ENCODE data around the gene RILPL1. TPM values are rescaled to one million over a fixed set of nuclear protein-coding genes. Genes with fewer than 3 reads are reported as not detected.
"Not testable (repeated sequence)": the region's sequence is repeated elsewhere in the genome, so short reads cannot be mapped to it uniquely, and the experiment has no call there.

RILPL1 gene
- total and polyA plus RNA-seq, 2 experiments from 2014 or later, result 2.9 to 29.8 TPM

GRCh38 chr12:123436017-123436964, 97.2 kb downstream of the RILPL1 start, which contains the start of gene RILPL2:
TSS of gene RILPL2 (minus strand) at chr12:123436684. CDS start at chr12:123436420, 264 bp downstream.
- no peaks in the 10 kb centered on the region for H3K27me3 ChIP-seq (replicated peaks; ENCODE audit: insufficient read depth)
- H3K4me2 ChIP-seq (ENCODE audit: unreplicated experiment), result peak within 1 kb of the TSS; percentile 95
- H3K27ac ChIP-seq, result peak within 1 kb of the TSS; percentile 64
- peak within 1 kb of the TSS; percentile 87 for H2AFZ ChIP-seq
- H3K9me2 ChIP-seq (ENCODE audit: insufficient read depth), result no peaks in the 10 kb centered on the region
- H3K4me3 ChIP-seq, result peak within 1 kb of the TSS; percentile 91
- WGBS, 2 experiments (ENCODE audit: low coverage in 1 of 2, low lambda C conversion rate in 2 of 2, missing lambda C conversion rate in 2 of 2), result 1% methylated on average over 41 to 69 of the region's 69 CpGs
- H4K20me1 ChIP-seq (ENCODE audit: insufficient read depth), result no peaks in the 10 kb centered on the region
- in situ Hi-C loops (cut with MboI), result no loop called here
- no peaks in the 10 kb centered on the region for H3K36me3 ChIP-seq (ENCODE audit: low read depth)
- peak; percentile 93 for DNase-seq
- no peaks in the 10 kb centered on the region for H3K9me3 ChIP-seq (ENCODE audit: low read depth)
- H3K79me2 ChIP-seq (ENCODE audit: insufficient read depth), result peaks cover 43% of the 10 kb centered on the region
- peak within 1 kb of the TSS; percentile 88 for H3K9ac ChIP-seq
- H3F3A ChIP-seq (ENCODE audit: insufficient read depth), result no peaks in the 10 kb centered on the region
- no peak for TF ChIP-seq EZH2 (IDR thresholded peaks at IDR 0.05; ENCODE audit: insufficient read depth, poor library complexity, severe bottlenecking)
- TF ChIP-seq EZH2phosphoT487 (IDR thresholded peaks at IDR 0.05; ENCODE audit: insufficient read depth, low read depth), result no peak
- H3K4me1 ChIP-seq (ENCODE audit: insufficient read depth), result 0 out of 2 replicates have a peak, but pooled peaks cover 4% of the 10 kb centered on the region

DNA sequence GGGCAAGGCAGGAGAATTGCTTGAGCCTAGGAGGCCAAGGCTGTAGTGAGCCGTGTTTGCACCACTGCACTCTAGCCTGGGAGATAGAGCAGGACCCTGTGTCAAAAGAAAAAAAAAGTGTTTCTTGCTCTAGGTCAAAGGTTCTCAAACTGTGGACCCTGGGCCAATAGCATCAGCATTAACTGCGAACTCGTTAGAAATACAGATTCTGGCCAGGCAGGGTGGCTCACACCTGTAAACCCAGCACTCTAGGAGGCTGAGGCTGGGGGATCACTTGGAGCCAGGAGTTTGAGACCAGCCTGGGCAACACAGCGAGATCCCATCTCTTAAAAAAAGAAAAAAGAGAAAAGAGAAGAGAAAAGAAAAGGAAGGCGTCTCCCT, 97.9 kb downstream of the RILPL1 start:
- Histone ChIP-seq H3K79me2 (ENCODE audit: insufficient read depth) (peaks cover 47% of the 10 kb centered on the region), H3K4me1 (ENCODE audit: insufficient read depth) (0 out of 2 replicates have a peak, but pooled peaks cover 4% of the 10 kb centered on the region), H2AFZ (peak overlapping the region; percentile 87), H3K27me3 (replicated peaks; ENCODE audit: insufficient read depth) (no peaks in the 10 kb centered on the region), H3K4me2 (ENCODE audit: unreplicated experiment) (peak overlapping the region; percentile 95), H3K9ac (peak overlapping the region; percentile 88), H3F3A (ENCODE audit: insufficient read depth) (no peaks in the 10 kb centered on the region), H3K36me3 (ENCODE audit: low read depth) (no peaks in the 10 kb centered on the region; the same call in 1 of the 2 replicates), H3K27ac (no peak overlapping the region), H4K20me1 (ENCODE audit: insufficient read depth) (no peaks in the 10 kb centered on the region), H3K4me3 (peak overlapping the region; percentile 91), H3K9me2 (ENCODE audit: insufficient read depth) (no peaks in the 10 kb centered on the region), H3K9me3 (ENCODE audit: low read depth) (no peaks in the 10 kb centered on the region)
- WGBS, 2 experiments (ENCODE audit: low coverage in 1 of 2, low lambda C conversion rate in 2 of 2, missing lambda C conversion rate in 2 of 2), result 36 to 49% methylated on average over 4 to 5 of the region's 5 CpGs
- DNase-seq, result no peak
- no peak for TF ChIP-seq EZH2 (IDR thresholded peaks at IDR 0.05; ENCODE audit: insufficient read depth, poor library complexity, severe bottlenecking)
- no peak for TF ChIP-seq EZH2phosphoT487 (IDR thresholded peaks at IDR 0.05; ENCODE audit: insufficient read depth, low read depth)
- in situ Hi-C loops (cut with MboI), result no loop called here

- H3K4me1 ChIP-seq (ENCODE audit: insufficient read depth), result 0 out of 2 replicates have a peak, but pooled peaks cover 4% of the 10 kb centered on the region
- no peaks in the 10 kb centered on the region for H3K27me3 ChIP-seq (replicated peaks; ENCODE audit: insufficient read depth)
- no peaks in the 10 kb centered on the region for H3F3A ChIP-seq (ENCODE audit: insufficient read depth)
- TF ChIP-seq EZH2 (IDR thresholded peaks at IDR 0.05; ENCODE audit: insufficient read depth, poor library complexity, severe bottlenecking) (no peak), EZH2phosphoT487 (IDR thresholded peaks at IDR 0.05; ENCODE audit: insufficient read depth, low read depth) (no peak)
- no peaks in the 10 kb centered on the region for H3K9me2 ChIP-seq (ENCODE audit: insufficient read depth)
- H3K36me3 ChIP-seq (ENCODE audit: low read depth), result peaks cover 4% of the 10 kb centered on the region
- in situ Hi-C loops (cut with MboI), result no loop called here
- H4K20me1 ChIP-seq (ENCODE audit: insufficient read depth), result no peaks in the 10 kb centered on the region
- no peak overlapping the region for H3K27ac ChIP-seq
- 82 to 84% methylated on average over 6 of the region's 6 CpGs for WGBS, 2 experiments (ENCODE audit: low coverage in 1 of 2, low lambda C conversion rate in 2 of 2, missing lambda C conversion rate in 2 of 2)
- H3K9ac ChIP-seq, result no peak overlapping the region
- DNase-seq, result no peak
- H3K4me3 ChIP-seq, result no peak overlapping the region
- H2AFZ ChIP-seq, result no peak overlapping the region
- no peaks in the 10 kb centered on the region for H3K9me3 ChIP-seq (ENCODE audit: low read depth)
- H3K4me2 ChIP-seq (ENCODE audit: unreplicated experiment), result peak overlapping the region; percentile 12
- H3K79me2 ChIP-seq (ENCODE audit: insufficient read depth), result peaks cover 47% of the 10 kb centered on the region
These were observed 99.9 kb downstream of the RILPL1 start for GRCh38 chr12:123433615-123434014.

DNA sequence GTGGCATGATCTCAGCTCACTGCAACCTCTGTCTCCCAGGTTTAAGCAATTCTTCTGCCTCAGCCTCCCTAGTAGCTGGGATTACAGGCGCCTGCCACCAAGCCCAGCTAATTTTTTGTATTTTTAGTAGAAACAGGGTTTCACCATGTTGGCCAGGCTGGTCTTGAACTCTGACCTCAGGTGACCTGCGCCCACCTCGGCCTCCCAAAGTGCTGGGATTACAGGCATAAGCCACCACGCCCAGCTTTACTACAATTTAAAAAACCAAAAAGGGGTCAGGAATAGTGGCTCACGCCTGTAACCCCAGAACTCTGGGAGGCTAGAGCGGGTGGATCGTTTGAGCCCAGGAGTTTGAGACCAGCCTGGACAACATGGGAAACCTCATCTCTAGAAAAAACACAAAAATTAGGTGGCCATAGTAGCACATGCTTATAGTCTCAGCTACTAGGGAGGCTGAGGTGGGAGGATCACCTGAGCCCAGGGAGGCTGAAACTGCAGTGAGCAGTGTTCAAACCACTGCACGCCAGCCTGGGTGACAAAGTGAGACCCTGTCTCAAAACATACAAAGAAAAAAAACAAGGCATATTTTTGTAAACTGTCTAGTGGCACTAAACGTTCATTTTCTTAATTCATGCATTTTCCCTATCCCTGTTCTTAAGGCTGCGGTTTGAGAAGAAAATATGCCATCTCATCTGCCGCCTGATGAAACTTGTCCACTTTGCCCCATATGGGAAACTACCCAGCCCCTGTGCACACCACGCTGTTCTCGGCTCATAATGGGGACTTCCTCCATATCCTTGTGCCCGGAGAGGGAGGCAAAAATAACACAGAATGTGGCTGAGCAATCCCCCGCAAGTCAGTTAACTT, 101.3 kb downstream of the RILPL1 start:
- H3K27me3 ChIP-seq (replicated peaks; ENCODE audit: insufficient read depth); H3K9me3 ChIP-seq (ENCODE audit: low read depth); H3K36me3 ChIP-seq (ENCODE audit: low read depth); H4K20me1 ChIP-seq (ENCODE audit: insufficient read depth); H3F3A ChIP-seq (ENCODE audit: insufficient read depth); H3K27ac ChIP-seq; H3K9me2 ChIP-seq (ENCODE audit: insufficient read depth); H3K4me1 ChIP-seq (ENCODE audit: insufficient read depth); in situ Hi-C loops (cut with MboI): not testable (repeated sequence)
- Histone ChIP-seq H3K79me2 (ENCODE audit: insufficient read depth) (peaks cover 47% of the 10 kb centered on the region), H3K4me3 (peak overlapping the region; percentile 40), H2AFZ (peak overlapping the region; percentile 73), H3K9ac (peak overlapping the region; percentile 38; the same call in 1 of the 2 replicates), H3K4me2 (ENCODE audit: unreplicated experiment) (peak overlapping the region; percentile 44)
- 62 to 67% methylated on average over 15 of the region's 15 CpGs for WGBS, 2 experiments (ENCODE audit: low coverage in 1 of 2, low lambda C conversion rate in 2 of 2, missing lambda C conversion rate in 2 of 2)
- DNase-seq, result peak; percentile 35

GRCh38 chr12:123429101-123429500, 104.4 kb downstream of the RILPL1 start:
- in situ Hi-C loops (cut with MboI), result not testable (repeated sequence)
- WGBS, 2 experiments (ENCODE audit: low coverage in 1 of 2, low lambda C conversion rate in 2 of 2, missing lambda C conversion rate in 2 of 2), result 97 to 99% methylated on average over 8 of the region's 8 CpGs

More at GRCh38 chr12:123429101-123429500, 104.4 kb downstream of the RILPL1 start:
- DNase-seq; H4K20me1 ChIP-seq (ENCODE audit: insufficient read depth); H2AFZ ChIP-seq; H3K27me3 ChIP-seq (replicated peaks; ENCODE audit: insufficient read depth); H3K9ac ChIP-seq; H3K9me3 ChIP-seq (ENCODE audit: low read depth); H3K9me2 ChIP-seq (ENCODE audit: insufficient read depth); H3F3A ChIP-seq (ENCODE audit: insufficient read depth); H3K4me1 ChIP-seq (ENCODE audit: insufficient read depth); H3K36me3 ChIP-seq (ENCODE audit: low read depth); H3K4me2 ChIP-seq (ENCODE audit: unreplicated experiment); H3K4me3 ChIP-seq; H3K27ac ChIP-seq: not testable (repeated sequence)
- H3K79me2 ChIP-seq (ENCODE audit: insufficient read depth), result peaks cover 27% of the 10 kb centered on the region

Measured in GM23248 (cell line).